ENCODE data around the gene SH3D19.

- TF ChIP-seq POLR2AphosphoS5 (IDR thresholded peaks at IDR 0.05) (no peak), POLR2A (IDR thresholded peaks at IDR 0.05) (no peak), CTCF (IDR thresholded peaks at IDR 0.05) (no peak), EP300 (IDR thresholded peaks at IDR 0.05) (no peak)
These were observed 105.5 kb downstream of the SH3D19 start for GRCh38 chr4:151219948-151220347.

Data from gastroesophageal sphincter (tissue), 3 donors.